HEK293 (cell line): Measurements from ENCODE around the gene PYGM.
A peak's percentile ranks its signal among the peaks of the same experiment; 100 is the strongest.

Experiments
- CTCF ChIA-PET: fragments of 350-600 bp; formaldehyde crosslinking; extraction: SDS; loops from one replicate; lab custom pipeline; 2021; ENCODE audit warnings: antibody characterized with exemption; lab: Yijun Ruan, JAX
- POLR2A ChIA-PET: fragments of 300-600 bp; formaldehyde crosslinking; extraction: SDS; loops from one replicate; lab custom pipeline; 2020; ENCODE audit warnings: antibody characterized with exemption, inconsistent platforms; lab: Yijun Ruan, JAX
- H3K27ac ChIP-seq: fragments of 200-500 bp; sonication (Bioruptor generic); 2 replicates; pipeline ENCODE4 v1.5.1; 2014; ENCODE audit warnings: low read depth, low read length, control low read depth, inconsistent platforms; ENCODE audit errors: extremely low read depth
- H3K36me3 ChIP-seq, 2 experiments: fragments of 200-500 bp in 1 of 2; sonication (Bioruptor generic) in 1 of 2; 1 replicate in 1 of 2; 2 replicates in 1 of 2; pipeline ENCODE4 v1.5.1; 2014 to 2017; ENCODE audit warnings: inconsistent platforms in 2 of 2, low read length in 2 of 2; ENCODE audit not compliant: control insufficient read depth in 2 of 2, insufficient read depth in 1 of 2
- H3K4me1 ChIP-seq: fragments of 200-500 bp; sonication (Bioruptor generic); 2 replicates; pipeline ENCODE4 v1.5.1; 2014; ENCODE audit warnings: mild to moderate bottlenecking, low read length, inconsistent platforms; ENCODE audit not compliant: control insufficient read depth, insufficient read depth
- H3K4me3 ChIP-seq: 2 replicates; pipeline ENCODE4 v1.5.1; 2011; ENCODE audit warnings: low read depth, mild to moderate bottlenecking, control low read depth, low read length, moderate library complexity
- H3K9me3 ChIP-seq: fragments of 200-500 bp; sonication (Bioruptor generic); 2 replicates; pipeline ENCODE4 v1.5.1; 2014; ENCODE audit warnings: low read depth, low read length, inconsistent platforms; ENCODE audit not compliant: control insufficient read depth, insufficient read depth
- BCL11A ChIP-seq: fragments of 450-650 bp; formaldehyde crosslinking; IDR thresholded peaks from 2 replicates; pipeline ENCODE4 v1.5.1; 2016; ENCODE audit warnings: low read depth, missing biosample characterization, missing genetic modification characterization
- GLIS1 ChIP-seq: fragments of 450-650 bp; formaldehyde crosslinking; IDR thresholded peaks from 2 replicates; pipeline ENCODE4 v1.5.1; 2016; ENCODE audit warnings: missing biosample characterization, missing genetic modification characterization
- HOXC10 ChIP-seq: sonication (generic); formaldehyde crosslinking; IDR thresholded peaks from 2 replicates; pipeline ENCODE4 v1.8.1; 2023; ENCODE audit warnings: mild to moderate bottlenecking, missing genetic modification reagents
- KLF8 ChIP-seq: fragments of 450-650 bp; formaldehyde crosslinking; IDR thresholded peaks from 2 replicates; pipeline ENCODE4 v1.5.1; 2016; ENCODE audit warnings: missing biosample characterization, missing genetic modification characterization
- WT1 ChIP-seq: fragments of 450-650 bp; formaldehyde crosslinking; IDR thresholded peaks from 2 replicates; pipeline ENCODE4 v1.5.1; 2016; ENCODE audit warnings: missing biosample characterization, missing genetic modification characterization
- YY1 ChIP-seq: fragments of 450-650 bp; formaldehyde crosslinking; IDR thresholded peaks from 2 replicates; pipeline ENCODE4 v1.5.1; 2018; ENCODE audit warnings: missing biosample characterization, missing genetic modification characterization
- ZBTB10 ChIP-seq: fragments of 450-650 bp; formaldehyde crosslinking; IDR thresholded peaks from 2 replicates; pipeline ENCODE4 v1.5.1; 2016; ENCODE audit warnings: missing biosample characterization, missing genetic modification characterization
- ZBTB20 ChIP-seq: fragments of 450-650 bp; formaldehyde crosslinking; IDR thresholded peaks from 2 replicates; pipeline ENCODE4 v1.5.1; 2016; ENCODE audit warnings: missing biosample characterization, missing genetic modification characterization
- ZNF112 ChIP-seq: fragments of 450-650 bp; formaldehyde crosslinking; IDR thresholded peaks from 2 replicates; pipeline ENCODE4 v1.5.0; 2017; ENCODE audit warnings: missing biosample characterization, missing genetic modification characterization
- ZNF266 ChIP-seq: fragments of 450-650 bp; formaldehyde crosslinking; IDR thresholded peaks from 2 replicates; pipeline ENCODE4 v1.5.1; 2016; ENCODE audit warnings: missing biosample characterization, missing genetic modification characterization, low read depth
- ZNF292 ChIP-seq: fragments of 450-650 bp; formaldehyde crosslinking; IDR thresholded peaks from 2 replicates; pipeline ENCODE4 v1.5.1; 2016; ENCODE audit warnings: low read depth, missing biosample characterization, missing genetic modification characterization, borderline replicate concordance
- ZNF324 ChIP-seq: fragments of 450-650 bp; formaldehyde crosslinking; IDR thresholded peaks from 2 replicates; pipeline ENCODE4 v1.5.1; 2016; ENCODE audit warnings: missing biosample characterization, missing genetic modification characterization
- ZNF335 ChIP-seq: fragments of 450-650 bp; formaldehyde crosslinking; conservative IDR thresholded peaks from 2 replicates; pipeline ENCODE4 v1.5.1; 2016; ENCODE audit warnings: missing biosample characterization, missing genetic modification characterization
- ZNF354C ChIP-seq: fragments of 450-650 bp; formaldehyde crosslinking; IDR thresholded peaks from 2 replicates; pipeline ENCODE4 v1.5.1; 2016; ENCODE audit warnings: missing biosample characterization, missing genetic modification characterization, low read depth, borderline replicate concordance
- ZNF449 ChIP-seq: fragments of 450-650 bp; formaldehyde crosslinking; IDR thresholded peaks from 2 replicates; pipeline ENCODE4 v1.5.1; 2017; ENCODE audit warnings: missing biosample characterization, mild to moderate bottlenecking, missing genetic modification characterization, moderate library complexity
- ZNF521 ChIP-seq: fragments of 450-650 bp; formaldehyde crosslinking; IDR thresholded peaks from 2 replicates; pipeline ENCODE4 v1.5.1; 2017; ENCODE audit warnings: missing biosample characterization, mild to moderate bottlenecking, missing genetic modification characterization
- ZNF600 ChIP-seq: fragments of 450-650 bp; formaldehyde crosslinking; IDR thresholded peaks from 2 replicates; pipeline ENCODE4 v1.5.1; 2016; ENCODE audit warnings: missing biosample characterization, missing genetic modification characterization
- ZNF621 ChIP-seq: fragments of 450-650 bp; formaldehyde crosslinking; IDR thresholded peaks from 2 replicates; pipeline ENCODE4 v1.5.1; 2017; ENCODE audit warnings: missing biosample characterization, missing genetic modification characterization
- ZNF664 ChIP-seq: fragments of 450-650 bp; formaldehyde crosslinking; IDR thresholded peaks from 2 replicates; pipeline ENCODE4 v1.5.1; 2016; ENCODE audit warnings: missing biosample characterization, missing genetic modification characterization
- ZNF791 ChIP-seq: fragments of 450-650 bp; formaldehyde crosslinking; IDR thresholded peaks from 2 replicates; pipeline ENCODE4 v1.5.1; 2016; ENCODE audit warnings: missing biosample characterization, missing genetic modification characterization
- TF ChIP-seq, protein P1 (sequence below): fragments of 450-650 bp; formaldehyde crosslinking; optimal IDR thresholded peaks from 2 replicates; pipeline ENCODE3; 2016; ENCODE audit warnings: missing biosample characterization, mild to moderate bottlenecking, missing genetic modification characterization
- TF ChIP-seq, protein P2 (sequence below): fragments of 450-650 bp; formaldehyde crosslinking; IDR thresholded peaks from 2 replicates; pipeline ENCODE4 v1.5.1; 2016; ENCODE audit warnings: missing biosample characterization, missing genetic modification characterization, borderline replicate concordance

PYGM gene

DNA sequence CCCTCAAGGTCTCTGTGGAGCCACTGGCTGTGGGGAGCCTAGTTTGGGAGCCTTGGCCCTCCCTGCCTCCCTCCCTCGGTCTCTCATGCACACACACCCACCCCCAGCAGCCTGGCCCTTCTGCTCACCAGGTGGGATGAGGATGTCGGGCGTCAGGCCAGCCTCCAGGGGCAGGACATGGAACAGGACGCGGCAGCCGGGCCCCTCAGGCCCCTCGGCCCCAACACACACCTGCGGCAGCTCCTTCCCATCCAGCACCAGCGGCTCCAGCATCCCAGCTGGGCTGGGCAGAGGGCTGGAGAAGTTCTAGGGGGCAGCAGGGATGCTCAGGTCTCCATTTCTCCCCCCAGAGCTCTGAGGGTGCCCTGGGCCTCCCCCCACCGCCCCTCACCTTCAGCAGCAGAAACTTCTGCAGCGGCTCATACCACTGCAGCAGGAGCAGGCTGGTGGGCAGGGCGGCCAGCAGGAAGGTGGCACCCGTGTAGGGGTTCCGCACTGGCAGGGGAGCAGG is 32.1 kb upstream of the PYGM start:
- POLR2A ChIA-PET: interaction anchor here (1.9 kb wide), 1 partner anchor 13 kb away, joined by 7 read pairs; the partner anchor contains the start of gene SF1
- no peaks in the 10 kb centered on the region for H3K9me3 ChIP-seq
- CTCF ChIA-PET: no interaction called here
- peak; percentile 65 for TF ChIP-seq GLIS1 (tag by site-specific recombination)
- no peak for TF ChIP-seq YY1 (tag by site-specific recombination)
- no peak overlapping the region for H3K27ac ChIP-seq
- H3K36me3 ChIP-seq: peaks cover 0 to 23% of the 10 kb centered on the region in 2 experiments; a peak in 1 of 3 replicates
- no peak overlapping the region for H3K4me3 ChIP-seq
- H3K4me1 ChIP-seq: no peaks in the 10 kb centered on the region

GRCh38 chr11:64790205-64791095 is 30.7 kb upstream of the PYGM start:
- TF ChIP-seq ZNF112 (tag by site-specific recombination): no peak
- TF ChIP-seq BCL11A: no peak
- no peak for TF ChIP-seq ZNF521 (tag by site-specific recombination)
- TF ChIP-seq ZNF292 (tag by site-specific recombination): no peak
- TF ChIP-seq ZNF664 (tag by site-specific recombination): no peak
- TF ChIP-seq KLF8 (tag by site-specific recombination): no peak
- no peak for TF ChIP-seq WT1 (tag by site-specific recombination)
- no peak for TF ChIP-seq HOXC10 (CRISPR knock-in tag)
- TF ChIP-seq ZBTB20 (tag by site-specific recombination): no peak
- no peak for TF ChIP-seq ZNF266
- TF ChIP-seq ZNF354C (tag by site-specific recombination): no peak
- no peak for TF ChIP-seq ZNF600 (tag by site-specific recombination)
- Histone ChIP-seq H3K27ac (no peak overlapping the region), H3K36me3 (peaks cover 0 to 13% of the 10 kb centered on the region in 2 experiments; a peak in 1 of 3 replicates), H3K4me1 (no peaks in the 10 kb centered on the region), H3K4me3 (no peak overlapping the region), H3K9me3 (no peaks in the 10 kb centered on the region)
- POLR2A ChIA-PET: interaction anchor here (0.6 to 1.9 kb wide), 2 partner anchors 12 to 822 kb away, joined by 3 to 7 read pairs; partner anchors contain the start of gene SF1
- CTCF ChIA-PET: no interaction called here

DNA sequence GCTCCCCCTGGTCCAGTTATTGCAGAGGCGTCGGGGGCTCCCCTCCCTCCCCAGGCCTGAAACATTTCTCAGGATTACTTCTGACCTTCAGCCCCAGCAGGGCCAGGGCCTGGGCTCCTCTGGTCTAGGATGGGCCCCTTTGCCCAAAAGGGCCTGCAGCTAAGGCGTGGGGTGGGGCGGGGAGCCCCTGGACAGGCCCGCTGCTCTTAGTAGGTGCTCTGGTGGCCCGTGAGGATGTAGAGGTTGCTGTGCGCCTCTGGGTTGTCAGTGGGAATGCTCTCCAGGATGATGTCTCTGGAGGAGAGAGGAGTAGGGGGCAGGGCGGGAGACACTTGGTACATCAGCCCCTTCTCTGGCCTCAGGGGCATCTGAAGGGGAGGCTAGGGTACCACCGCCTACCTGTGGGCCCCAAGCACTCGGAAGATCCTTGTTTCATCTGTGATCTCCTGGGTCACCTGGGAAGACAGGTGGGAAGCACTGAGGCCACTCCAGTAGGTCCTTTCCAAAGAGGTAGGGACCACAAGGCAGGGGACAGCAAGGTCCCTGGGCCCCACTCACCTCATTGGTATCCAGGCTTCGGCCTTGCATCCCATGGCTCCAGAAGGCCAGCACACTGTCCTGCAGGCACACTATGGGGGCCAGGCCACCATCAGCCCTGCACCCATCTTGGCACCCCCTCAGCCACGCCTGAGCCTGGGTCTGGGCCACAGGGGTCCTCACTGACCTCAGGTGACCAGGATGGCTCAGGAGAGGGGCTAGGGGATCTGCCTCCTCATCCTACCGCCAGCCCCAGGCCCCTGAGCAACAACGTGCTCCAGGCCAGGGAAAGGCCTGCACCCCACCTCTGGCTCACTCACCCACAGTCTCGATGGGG is 29.8 kb upstream of the PYGM start:
- H3K36me3 ChIP-seq: peaks cover 0 to 13% of the 10 kb centered on the region in 2 experiments; a peak in 1 of 3 replicates
- H3K4me3 ChIP-seq: no peak overlapping the region
- H3K9me3 ChIP-seq: no peaks in the 10 kb centered on the region
- ChIA-PET CTCF (interaction anchor here (0.9 to 1.6 kb wide), 2 partner anchors 11 to 57 kb away, joined by 3 read pairs; no protein-coding TSS in a partner anchor), POLR2A (interaction anchor here (1.2 kb wide), 1 partner anchor 11 kb away, joined by 3 read pairs; the partner anchor contains the start of gene SF1)
- no peak overlapping the region for H3K27ac ChIP-seq
- no peaks in the 10 kb centered on the region for H3K4me1 ChIP-seq
- TF ChIP-seq ZNF335 (tag by site-specific recombination): no peak
- TF ChIP-seq ZNF449 (tag by site-specific recombination): no peak
- TF ChIP-seq ZNF621: no peak
- TF ChIP-seq, protein P1, sequence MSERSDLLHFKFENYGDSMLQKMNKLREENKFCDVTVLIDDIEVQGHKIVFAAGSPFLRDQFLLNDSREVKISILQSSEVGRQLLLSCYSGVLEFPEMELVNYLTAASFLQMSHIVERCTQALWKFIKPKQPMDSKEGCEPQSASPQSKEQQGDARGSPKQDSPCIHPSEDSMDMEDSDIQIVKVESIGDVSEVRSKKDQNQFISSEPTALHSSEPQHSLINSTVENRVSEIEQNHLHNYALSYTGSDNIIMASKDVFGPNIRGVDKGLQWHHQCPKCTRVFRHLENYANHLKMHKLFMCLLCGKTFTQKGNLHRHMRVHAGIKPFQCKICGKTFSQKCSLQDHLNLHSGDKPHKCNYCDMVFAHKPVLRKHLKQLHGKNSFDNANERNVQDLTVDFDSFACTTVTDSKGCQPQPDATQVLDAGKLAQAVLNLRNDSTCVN (tag by site-specific recombination): no peak
- TF ChIP-seq, protein P2, sequence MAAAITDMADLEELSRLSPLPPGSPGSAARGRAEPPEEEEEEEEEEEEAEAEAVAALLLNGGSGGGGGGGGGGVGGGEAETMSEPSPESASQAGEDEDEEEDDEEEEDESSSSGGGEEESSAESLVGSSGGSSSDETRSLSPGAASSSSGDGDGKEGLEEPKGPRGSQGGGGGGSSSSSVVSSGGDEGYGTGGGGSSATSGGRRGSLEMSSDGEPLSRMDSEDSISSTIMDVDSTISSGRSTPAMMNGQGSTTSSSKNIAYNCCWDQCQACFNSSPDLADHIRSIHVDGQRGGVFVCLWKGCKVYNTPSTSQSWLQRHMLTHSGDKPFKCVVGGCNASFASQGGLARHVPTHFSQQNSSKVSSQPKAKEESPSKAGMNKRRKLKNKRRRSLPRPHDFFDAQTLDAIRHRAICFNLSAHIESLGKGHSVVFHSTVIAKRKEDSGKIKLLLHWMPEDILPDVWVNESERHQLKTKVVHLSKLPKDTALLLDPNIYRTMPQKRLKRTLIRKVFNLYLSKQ (tag by site-specific recombination): no peak
- no peak for TF ChIP-seq ZBTB10 (tag by site-specific recombination)
- TF ChIP-seq ZNF324 (tag by site-specific recombination): no peak
- TF ChIP-seq ZNF791 (tag by site-specific recombination): no peak
